Astrocyte (in vitro differentiated cells and primary cell): ENCODE measurements around the gene SLC16A7.

Experiments used
- CTCF ChIP-seq: IDR thresholded peaks from 2 replicates; pipeline ENCODE4 v1.5.1; 2011; ENCODE audit warnings: low read depth, mild to moderate bottlenecking, inconsistent platforms, low read length, moderate library complexity; ENCODE audit not compliant: insufficient read depth
- EZH2 ChIP-seq: IDR thresholded peaks from 2 replicates; pipeline ENCODE4 v1.6.1; 2012; ENCODE audit warnings: mild to moderate bottlenecking, low read length, inconsistent platforms; ENCODE audit not compliant: insufficient read depth

DNA sequence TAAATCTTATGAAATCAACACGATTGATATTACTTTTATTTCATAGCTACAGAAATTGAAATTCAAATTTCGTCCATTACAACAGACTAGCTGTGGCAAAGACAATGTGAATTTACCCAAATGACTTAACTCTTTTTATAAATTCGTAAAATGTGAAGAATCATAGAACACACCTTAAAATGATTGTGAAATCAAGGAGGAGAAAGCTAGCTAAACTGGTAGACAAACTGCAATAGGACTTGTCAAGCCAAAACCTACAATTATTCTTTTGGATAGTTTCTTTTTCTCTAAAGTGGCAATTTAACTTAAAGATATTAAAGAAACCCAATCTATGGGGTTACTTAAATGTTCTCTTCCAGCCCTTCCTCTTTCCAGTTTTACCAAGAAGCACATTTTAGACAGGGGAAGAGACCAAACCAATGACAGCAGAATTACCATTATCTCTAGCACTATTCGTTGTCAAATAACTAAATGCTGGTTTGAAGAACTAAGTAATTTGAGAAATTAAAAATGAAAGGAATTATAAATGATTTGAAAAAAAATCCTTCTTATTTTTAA lies 807 bp upstream of the SLC16A7 start:
- no peak for TF ChIP-seq CTCF
- TF ChIP-seq EZH2, result no peak
